SK-N-MC (cell line): ENCODE data around the gene TRDMT1.
"Not testable (repeated sequence)": the region's sequence is repeated elsewhere in the genome, so short reads cannot be mapped to it uniquely, and the experiment has no call there.

Experiments used
- EZH2 ChIP-seq: fragments of 200-600 bp; sonication (generic); IDR thresholded peaks from one replicate; pipeline ENCODE4 v1.6.1; 2017; ENCODE audit warnings: antibody characterized with exemption
- POLR2AphosphoS5 ChIP-seq: IDR thresholded peaks from 2 replicates; pipeline ENCODE4 v1.6.1; 2012; ENCODE audit warnings: mild to moderate bottlenecking, low read depth, low read length, borderline replicate concordance

GRCh38 chr10:17114878-17115444 is 86.5 kb downstream of the TRDMT1 start:
- TF ChIP-seq POLR2AphosphoS5, EZH2: not testable (repeated sequence)
